Astrocyte of the spinal cord (primary cell): Measurements from ENCODE around the gene RC3H1.
"Not testable (repeated sequence)": the region's sequence is repeated elsewhere in the genome, so short reads cannot be mapped to it uniquely, and the experiment has no call there.

Source experiments
- DNase-seq: peaks from one replicate; pipeline ENCODE4 v3.0.0; 2011; ENCODE audit warnings: low read depth, low spot score
- H3K4me3 ChIP-seq: 2 replicates; pipeline ENCODE4 v1.5.1; 2011; ENCODE audit warnings: low read depth, mild to moderate bottlenecking, low read length, moderate library complexity
- CTCF ChIP-seq: IDR thresholded peaks from 2 replicates; pipeline ENCODE4 v1.5.1; 2012; ENCODE audit warnings: low read depth, mild to moderate bottlenecking, low read length, inconsistent platforms
- in situ Hi-C: cut with HindIII; loops from 2 replicates; pipeline ENCODE4 v1.10.0; 2017; ENCODE audit warnings: low sequenced_read_pairs

The RC3H1 gene

GRCh38 chr1:173997791-173998190 lies 24.4 kb downstream of the RC3H1 start:
- no peak for TF ChIP-seq CTCF
- H3K4me3 ChIP-seq, result no peak overlapping the region
- DNase-seq, result peak; percentile 34
- in situ Hi-C loops, result no loop called here

GRCh38 chr1:173996995-173997394 lies 25.2 kb downstream of the RC3H1 start:
- TF ChIP-seq CTCF, result no peak
- no peak for DNase-seq
- in situ Hi-C loops, result no loop called here
- no peak overlapping the region for H3K4me3 ChIP-seq

- no peak for TF ChIP-seq CTCF
- no peak overlapping the region for H3K4me3 ChIP-seq
- in situ Hi-C loops, result no loop called here
- no peak for DNase-seq
These were observed 26.7 kb downstream of the RC3H1 start for GRCh38 chr1:173995475-173995874.

GRCh38 chr1:173993948-173994347 lies 28.2 kb downstream of the RC3H1 start:
- in situ Hi-C loops, DNase-seq, H3K4me3 ChIP-seq: not testable (repeated sequence)

GRCh38 chr1:173988068-173988467 lies 34.1 kb downstream of the RC3H1 start:
- no peak overlapping the region for H3K4me3 ChIP-seq
- TF ChIP-seq CTCF, result no peak
- DNase-seq, result no peak
- in situ Hi-C loops, result no loop called here

- no peak for DNase-seq
- TF ChIP-seq CTCF, result no peak
- no peak overlapping the region for H3K4me3 ChIP-seq
- in situ Hi-C loops, result no loop called here
These were observed 35.2 kb downstream of the RC3H1 start for GRCh38 chr1:173986951-173987350.

GRCh38 chr1:173970252-173970651 lies 51.9 kb downstream of the RC3H1 start:
- in situ Hi-C loops, result no loop called here
- H3K4me3 ChIP-seq, result no peak overlapping the region
- TF ChIP-seq CTCF, result no peak
- DNase-seq, result no peak

GRCh38 chr1:173965896-173966295 lies 56.3 kb downstream of the RC3H1 start:
- in situ Hi-C loops, H3K4me3 ChIP-seq, DNase-seq: not testable (repeated sequence)
